Measurements from ENCODE around the gene LRFN3.
A peak's percentile ranks its signal among the peaks of the same experiment; 100 is the strongest.
"Not testable (repeated sequence)": the region's sequence is repeated elsewhere in the genome, so short reads cannot be mapped to it uniquely, and the experiment has no call there.

LRFN3 gene

GRCh38 chr19:35935911-35936737 lies at the start of gene LRFN3:
Gene LRFN3 (plus strand): TSS chr19:35936374. CDS start chr19:35939426, 3,052 bp downstream.
- DNase-seq (ENCODE audit: low read depth in 1 of 2, low spot score in 1 of 2), result peak; percentile 26 to 50

- no peak for DNase-seq (ENCODE audit: low read depth in 1 of 2, low spot score in 1 of 2)
These were observed 49.0 kb upstream of the LRFN3 start for GRCh38 chr19:35887197-35887596.

GRCh38 chr19:35888398-35888797 lies 47.8 kb upstream of the LRFN3 start:
- no peak for DNase-seq (ENCODE audit: low read depth in 1 of 2, low spot score in 1 of 2)

- DNase-seq (ENCODE audit: low read depth in 1 of 2, low spot score in 1 of 2), result peak in 1 of 2 donors; percentile 15
These were observed 46.6 kb upstream of the LRFN3 start for GRCh38 chr19:35889370-35890112.

- DNase-seq (ENCODE audit: low read depth in 1 of 2, low spot score in 1 of 2), result peak in 1 of 2 donors; percentile 21
These were observed 46.0 kb upstream of the LRFN3 start for GRCh38 chr19:35890113-35890650.

GRCh38 chr19:35891819-35892218 lies 44.4 kb upstream of the LRFN3 start:
- DNase-seq (ENCODE audit: low read depth in 1 of 2, low spot score in 1 of 2), result not testable (repeated sequence)

- no peak for DNase-seq (ENCODE audit: low read depth in 1 of 2, low spot score in 1 of 2)
These were observed 41.8 kb upstream of the LRFN3 start for GRCh38 chr19:35894342-35894741.

GRCh38 chr19:35895911-35896642 lies 40.1 kb upstream of the LRFN3 start:
- DNase-seq (ENCODE audit: low read depth in 1 of 2, low spot score in 1 of 2), result no peak

GRCh38 chr19:35896643-35897040 lies 39.5 kb upstream of the LRFN3 start:
- no peak for DNase-seq (ENCODE audit: low read depth in 1 of 2, low spot score in 1 of 2)

GRCh38 chr19:35897706-35898451 lies 38.3 kb upstream of the LRFN3 start:
- no peak for DNase-seq (ENCODE audit: low read depth in 1 of 2, low spot score in 1 of 2)

GRCh38 chr19:35898499-35898809 lies 37.7 kb upstream of the LRFN3 start:
- no peak for DNase-seq (ENCODE audit: low read depth in 1 of 2, low spot score in 1 of 2)

GRCh38 chr19:35899547-35900214 lies 36.5 kb upstream of the LRFN3 start:
- DNase-seq (ENCODE audit: low read depth in 1 of 2, low spot score in 1 of 2), result peak; percentile 75 to 78

GRCh38 chr19:35901055-35901644 lies 35.0 kb upstream of the LRFN3 start:
- no peak for DNase-seq (ENCODE audit: low read depth in 1 of 2, low spot score in 1 of 2)

GRCh38 chr19:35901854-35902661 lies 34.1 kb upstream of the LRFN3 start, which contains the start of gene HCST:
Gene HCST (plus strand): TSS chr19:35902529. CDS start chr19:35902594, 65 bp downstream.
- DNase-seq (ENCODE audit: low read depth in 1 of 2, low spot score in 1 of 2), result peak in 1 of 2 donors; percentile 26

GRCh38 chr19:35902870-35903475 lies 33.2 kb upstream of the LRFN3 start:
- DNase-seq (ENCODE audit: low read depth in 1 of 2, low spot score in 1 of 2), result no peak

- DNase-seq (ENCODE audit: low read depth in 1 of 2, low spot score in 1 of 2), result peak; percentile 75 to 82
These were observed 32.5 kb upstream of the LRFN3 start for GRCh38 chr19:35903550-35904179.

- DNase-seq (ENCODE audit: low read depth in 1 of 2, low spot score in 1 of 2), result no peak
These were observed 31.7 kb upstream of the LRFN3 start for GRCh38 chr19:35904311-35905068.

Measured in stimulated activated CD4-positive, alpha-beta T cell treated with anti-CD3 and anti-CD28 coated beads, Interleukin-15, amount 100 ng/mL, for 1 hour (primary cell).